Thymus (tissue), 11 donors: ENCODE results near the gene TOMM22. TPM values are rescaled to one million over a fixed set of nuclear protein-coding genes. Genes with fewer than 3 reads are reported as not detected.

ENCODE experiments used
- DNase-seq, 9 donors: peaks; one replicate each; pipeline ENCODE4 v3.0.0-alpha.2; 2013; ENCODE audit warnings: low spot score in 9 of 9, low read depth in 6 of 9, missing footprints in 1 of 9
- H3K27ac ChIP-seq, 2 donors: one replicate each; pipeline ENCODE4 v1.5.1; 2013; ENCODE audit warnings: control low read depth in 1 of 2, low read depth in 1 of 2, low read length in 1 of 2, mild to moderate bottlenecking in 1 of 2, moderate library complexity in 1 of 2
- H3K27me3 ChIP-seq, 2 donors: one replicate each; pipeline ENCODE4 v1.5.1; 2013; ENCODE audit warnings: low read length in 1 of 2; ENCODE audit not compliant: control insufficient read depth in 2 of 2, insufficient read depth in 1 of 2
- H3K36me3 ChIP-seq, 2 donors: one replicate each; pipeline ENCODE4 v1.5.1; 2013; ENCODE audit warnings: low read length in 1 of 2, mild to moderate bottlenecking in 1 of 2, moderate library complexity in 1 of 2; ENCODE audit not compliant: control insufficient read depth in 2 of 2, insufficient read depth in 2 of 2
- H3K4me1 ChIP-seq, 2 donors: one replicate each; pipeline ENCODE4 v1.5.1; 2013; ENCODE audit warnings: low read length in 2 of 2; ENCODE audit not compliant: control insufficient read depth in 2 of 2, insufficient read depth in 2 of 2
- H3K4me3 ChIP-seq, 2 donors: one replicate each; pipeline ENCODE4 v1.5.1; 2013; ENCODE audit warnings: low read length in 2 of 2, control low read depth in 1 of 2, mild to moderate bottlenecking in 1 of 2
- H3K9me3 ChIP-seq, 2 donors: one replicate each; pipeline ENCODE4 v1.5.1; 2013; ENCODE audit warnings: low read length in 1 of 2, mild to moderate bottlenecking in 1 of 2; ENCODE audit not compliant: control insufficient read depth in 2 of 2, insufficient read depth in 1 of 2
- WGBS: extraction: QIAGEN DNeasy Blood & Tissue Kit; methylation state at CpG from one replicate; pipeline ENCODE4 v1.1.7; 2013; 5-methylcytosine and 5-hydroxymethylcytosine counted together
- polyA plus RNA-seq: library from polyadenylated mRNA; stranded (reverse); fragments of 200-250 nt; gene quantifications from one replicate; pipeline ENCODE4 v1.2.3, GENCODE V29; 2013
- total RNA-seq: library from RNA; stranded (reverse); fragments of 120-200 nt; gene quantifications from one replicate; pipeline ENCODE4 v1.2.4, GENCODE V29; 2013
- donor health status: healthy.

TOMM22 gene
- total and polyA plus RNA-seq, 2 donors, result 38.9 to 63.9 TPM

DNA sequence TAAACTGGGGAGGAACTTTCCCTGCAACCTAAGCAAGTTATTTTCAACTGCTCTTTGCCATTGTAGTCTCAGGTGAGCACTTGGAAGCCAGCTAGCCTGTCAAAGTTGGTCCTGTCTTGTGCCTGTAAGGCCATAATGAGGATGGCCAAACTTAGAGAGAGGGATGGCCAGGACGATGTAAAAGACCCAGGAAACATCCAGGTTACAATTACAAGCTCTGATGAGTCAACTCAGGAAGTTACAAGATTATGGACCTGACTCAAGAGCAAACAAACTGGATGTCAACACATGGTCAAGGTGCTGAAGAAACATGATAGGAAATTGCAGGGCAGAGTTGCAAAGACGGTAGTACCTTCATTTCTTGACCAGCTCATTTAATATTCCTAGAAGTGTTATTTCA, 25.6 kb downstream of the TOMM22 start:
- no peak for DNase-seq
- peaks cover 21 to 33% of the 10 kb centered on the region in 2 donors for H3K4me1 ChIP-seq
- H3K4me3 ChIP-seq, result peak overlapping the region; percentile 78 to 93
- H3K27me3 ChIP-seq, result no peaks in the 10 kb centered on the region
- H3K36me3 ChIP-seq, result peaks cover 4 to 21% of the 10 kb centered on the region in 2 donors
- H3K9me3 ChIP-seq, result no peaks in the 10 kb centered on the region
- 78% methylated on average over 2 of the region's 2 CpGs for WGBS
- H3K27ac ChIP-seq, result peak overlapping the region in 1 of 2 donors; percentile 74

DNA sequence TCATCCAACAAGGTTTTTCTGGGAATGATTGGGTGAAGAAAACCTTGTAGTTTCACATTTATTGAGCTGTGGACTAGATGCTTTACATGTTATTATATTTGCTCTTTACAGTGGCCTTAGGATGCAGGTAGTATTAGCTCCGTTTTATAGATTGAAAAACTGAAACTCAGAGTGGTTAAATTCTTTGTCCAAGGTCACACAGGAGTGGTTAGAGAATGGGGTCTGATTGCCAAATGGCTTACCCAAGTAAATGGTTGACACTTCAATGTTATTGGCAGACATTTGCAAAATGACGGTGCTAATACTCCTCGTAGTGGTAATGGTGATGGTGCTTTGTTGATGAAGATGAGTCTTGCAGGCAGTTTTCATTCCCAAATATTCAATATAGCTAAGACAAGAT, 26.2 kb downstream of the TOMM22 start:
- WGBS, result 99% methylated on average over 3 of the region's 3 CpGs
- Histone ChIP-seq H3K4me1 (peaks cover 21 to 33% of the 10 kb centered on the region in 2 donors), H3K9me3 (no peaks in the 10 kb centered on the region), H3K27me3 (no peaks in the 10 kb centered on the region), H3K27ac (no peak overlapping the region), H3K4me3 (no peak overlapping the region), H3K36me3 (peaks cover 9 to 24% of the 10 kb centered on the region in 2 donors)
- DNase-seq, result no peak

DNA sequence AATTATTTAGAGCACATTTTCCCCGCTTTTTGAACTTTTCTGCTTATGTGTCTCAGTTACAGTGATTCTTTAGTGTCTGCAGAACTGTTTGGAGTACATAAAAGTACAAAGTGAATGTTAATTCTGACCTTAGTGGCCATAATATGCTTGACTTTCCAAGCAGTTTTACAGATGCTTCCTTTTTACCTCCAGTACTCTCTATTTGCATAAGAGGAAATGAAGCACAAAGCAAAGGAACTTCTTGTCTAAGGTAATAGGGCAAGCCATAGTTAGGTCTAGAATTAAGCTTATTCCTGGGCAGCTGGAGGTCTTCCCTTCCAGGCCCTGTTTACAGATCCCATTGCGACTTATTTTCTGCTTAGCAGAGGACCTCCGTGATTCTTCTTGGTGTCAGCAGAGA, 27.5 kb downstream of the TOMM22 start:
- Histone ChIP-seq H3K27ac (no peak overlapping the region), H3K4me3 (no peak overlapping the region), H3K4me1 (peaks cover 21 to 33% of the 10 kb centered on the region in 2 donors), H3K9me3 (no peaks in the 10 kb centered on the region), H3K36me3 (peaks cover 9 to 24% of the 10 kb centered on the region in 2 donors), H3K27me3 (no peaks in the 10 kb centered on the region)
- 96% methylated on average over 3 of the region's 3 CpGs for WGBS
- DNase-seq, result no peak

DNA sequence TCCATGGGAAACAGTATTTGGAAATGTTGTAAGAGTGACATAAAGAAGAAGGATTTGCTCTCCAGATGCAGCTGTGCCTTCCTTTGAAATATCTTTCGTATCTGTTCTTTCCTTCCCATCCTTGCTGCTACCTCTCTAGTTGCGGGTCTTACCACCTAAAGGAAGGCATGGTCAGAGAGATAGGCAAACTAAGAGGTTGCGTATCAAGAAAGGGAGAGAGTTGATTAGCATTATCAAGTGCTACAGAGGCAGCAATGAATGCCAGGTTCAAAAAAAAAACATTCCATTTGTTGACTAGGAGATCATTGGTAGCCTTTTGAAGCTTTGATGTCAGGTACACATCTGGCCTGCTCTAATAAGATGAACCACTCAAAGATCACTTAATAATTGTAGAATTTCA, 28.6 kb downstream of the TOMM22 start:
- no peak overlapping the region for H3K4me3 ChIP-seq
- H3K9me3 ChIP-seq, result no peaks in the 10 kb centered on the region
- no peak for DNase-seq
- H3K27me3 ChIP-seq, result no peaks in the 10 kb centered on the region
- H3K4me1 ChIP-seq, result peaks cover 14 to 23% of the 10 kb centered on the region in 2 donors
- H3K27ac ChIP-seq, result no peak overlapping the region
- peaks cover 14 to 31% of the 10 kb centered on the region in 2 donors for H3K36me3 ChIP-seq
- 97% methylated on average over 3 of the region's 3 CpGs for WGBS

DNA sequence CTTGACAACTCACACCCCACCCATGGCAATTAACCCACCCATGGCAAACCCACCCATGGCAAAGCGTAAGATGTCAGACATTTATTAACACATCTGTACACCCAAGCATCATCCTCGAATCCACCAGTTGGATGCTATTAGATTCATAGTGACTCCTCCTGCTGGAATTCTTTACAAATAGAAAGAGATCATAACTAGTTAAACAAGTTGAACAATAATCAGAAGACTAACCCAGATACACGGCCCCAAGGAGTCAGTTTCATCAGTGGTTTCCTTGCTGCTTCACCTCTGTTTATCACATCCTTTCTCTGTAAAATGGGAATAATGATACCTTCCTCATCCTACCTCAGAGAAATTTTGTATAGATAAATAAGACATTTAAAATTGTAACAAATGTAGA, 29.1 kb downstream of the TOMM22 start:
- Histone ChIP-seq H3K4me3 (no peak overlapping the region), H3K4me1 (peaks cover 14 to 23% of the 10 kb centered on the region in 2 donors), H3K27ac (no peak overlapping the region), H3K9me3 (no peaks in the 10 kb centered on the region), H3K27me3 (no peaks in the 10 kb centered on the region), H3K36me3 (peaks cover 19 to 36% of the 10 kb centered on the region in 2 donors)
- no peak for DNase-seq
- 97% methylated on average over 3 of the region's 3 CpGs for WGBS

DNA sequence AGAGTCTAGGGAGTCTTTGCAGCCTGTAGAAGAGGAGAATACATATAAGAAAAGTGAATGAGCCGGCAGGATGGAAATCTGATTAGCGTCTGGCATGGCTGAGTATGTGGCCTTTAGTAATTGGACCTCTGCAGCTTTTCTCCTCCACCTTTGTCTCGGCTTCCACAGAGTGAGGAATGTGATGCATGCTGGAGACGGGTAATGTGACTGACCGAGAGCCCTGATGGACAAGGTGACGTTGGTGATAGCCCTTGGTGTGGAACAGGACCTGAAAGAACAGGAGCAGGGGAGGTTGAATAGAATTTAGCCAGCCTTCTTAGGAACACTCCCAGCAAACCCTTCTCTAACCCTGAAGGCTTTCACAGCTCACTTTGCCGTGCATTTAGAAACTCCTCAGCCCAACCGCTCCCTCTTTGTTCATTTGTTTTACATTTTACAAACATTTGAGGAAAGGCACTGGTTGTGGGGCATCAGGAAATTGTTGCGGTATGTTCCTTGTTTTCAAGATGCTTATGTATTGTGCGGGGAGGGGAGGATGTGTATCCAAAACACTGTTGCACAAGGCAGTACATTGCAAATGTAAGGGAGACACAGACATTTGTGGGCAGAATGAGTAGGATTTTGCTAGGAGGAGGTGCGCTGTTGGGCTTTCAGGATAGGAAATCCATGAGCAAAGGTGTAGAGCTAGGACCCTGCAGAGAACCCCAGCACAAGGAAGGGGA, 30.9 kb downstream of the TOMM22 start:
- Histone ChIP-seq H3K27ac (no peak overlapping the region), H3K36me3 (peaks cover 37 to 54% of the 10 kb centered on the region in 2 donors), H3K4me3 (no peak overlapping the region), H3K4me1 (peaks cover 9 to 13% of the 10 kb centered on the region in 2 donors), H3K9me3 (no peaks in the 10 kb centered on the region), H3K27me3 (no peaks in the 10 kb centered on the region)
- WGBS, result 97% methylated on average over 11 of the region's 11 CpGs
- no peak for DNase-seq

DNA sequence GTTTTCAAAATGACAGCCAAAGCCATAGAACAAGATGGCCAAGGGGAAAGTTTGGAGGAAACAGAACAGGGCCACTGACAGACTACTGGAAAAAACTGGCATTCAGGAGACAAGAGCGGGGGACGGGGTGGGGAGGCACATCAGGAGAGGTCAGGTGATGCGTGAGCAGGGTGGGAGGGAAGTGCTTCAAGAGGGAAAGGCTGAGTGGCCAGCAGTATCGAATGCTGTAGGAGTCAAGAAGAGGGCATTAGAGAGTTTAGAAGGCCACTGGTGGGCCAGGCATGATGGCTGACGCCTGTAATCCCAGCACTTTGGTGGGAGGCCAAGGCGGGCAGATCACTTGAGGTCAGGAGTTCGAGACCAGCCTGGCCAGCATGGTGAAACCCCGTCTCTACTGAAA, 32.2 kb downstream of the TOMM22 start:
- 98% methylated on average over 8 of the region's 8 CpGs for WGBS
- Histone ChIP-seq H3K36me3 (peaks cover 44 to 63% of the 10 kb centered on the region in 2 donors), H3K4me1 (peaks cover 0 to 6% of the 10 kb centered on the region in 2 donors), H3K4me3 (no peak overlapping the region), H3K9me3 (no peaks in the 10 kb centered on the region), H3K27me3 (no peaks in the 10 kb centered on the region), H3K27ac (no peak overlapping the region)
- DNase-seq, result no peak

DNA sequence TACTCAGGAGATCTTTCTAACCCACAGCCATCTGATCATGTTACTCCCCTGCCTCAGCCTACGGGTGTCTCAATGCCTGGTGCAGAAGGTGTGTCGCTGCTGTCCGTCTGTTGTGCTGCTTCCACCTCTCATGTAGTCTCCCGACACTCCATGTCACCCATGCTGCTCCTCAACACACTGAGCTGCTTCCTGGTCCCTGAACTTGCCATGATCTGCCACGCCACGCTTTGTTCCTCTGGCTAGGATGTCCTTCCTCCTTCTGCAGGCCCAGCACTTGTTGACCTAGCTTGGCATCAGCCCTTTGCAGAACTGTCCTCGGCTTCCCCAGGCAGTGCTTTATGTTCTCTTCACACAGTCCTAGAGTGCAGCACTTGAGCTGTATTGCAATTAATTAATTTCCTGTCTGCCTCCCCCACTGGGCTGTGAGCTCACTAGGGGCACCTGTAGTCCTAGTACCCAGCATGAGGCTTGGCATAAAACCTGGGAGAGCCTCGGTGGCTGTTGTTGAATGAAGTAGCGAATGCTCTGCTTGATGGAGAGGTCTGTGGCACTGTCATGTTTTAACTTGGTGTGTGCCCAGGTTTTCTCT, 33.5 kb downstream of the TOMM22 start:
- Histone ChIP-seq H3K27ac (no peak overlapping the region), H3K27me3 (no peaks in the 10 kb centered on the region), H3K4me1 (peaks cover 0 to 3% of the 10 kb centered on the region in 2 donors), H3K4me3 (no peak overlapping the region), H3K36me3 (peaks cover 44 to 53% of the 10 kb centered on the region in 2 donors), H3K9me3 (no peaks in the 10 kb centered on the region)
- WGBS, result 96% methylated on average over 9 of the region's 9 CpGs
- no peak for DNase-seq

DNA sequence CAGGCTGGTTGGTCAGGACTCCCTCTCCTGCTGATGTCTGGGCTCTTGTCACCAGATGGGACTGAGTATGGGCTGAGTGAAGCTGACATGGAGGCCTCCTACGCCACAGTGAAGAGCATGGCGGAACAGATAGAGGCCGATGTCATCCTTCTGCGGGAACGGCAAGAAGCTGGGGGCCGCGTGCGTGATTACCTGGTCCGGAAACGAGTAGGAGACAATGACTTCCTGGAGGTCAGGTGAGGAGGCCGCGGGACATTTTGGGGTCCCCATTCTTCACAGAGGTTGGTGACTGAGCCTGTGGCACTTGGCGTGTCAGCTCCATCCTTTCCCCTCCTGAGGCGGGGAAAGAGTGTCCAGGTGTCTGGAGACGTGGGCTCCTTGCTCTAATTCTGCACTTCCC, 34.1 kb downstream of the TOMM22 start:
- H3K9me3 ChIP-seq, result no peaks in the 10 kb centered on the region
- DNase-seq, result no peak
- H3K4me3 ChIP-seq, result no peak overlapping the region
- H3K36me3 ChIP-seq, result peaks cover 44 to 47% of the 10 kb centered on the region in 2 donors
- H3K4me1 ChIP-seq, result peaks cover 0 to 3% of the 10 kb centered on the region in 2 donors
- 96% methylated on average over 15 of the region's 15 CpGs for WGBS
- no peaks in the 10 kb centered on the region for H3K27me3 ChIP-seq
- H3K27ac ChIP-seq, result no peak overlapping the region
